GM10266 (cell line): Measurements from ENCODE around the gene RTTN.

Source experiments
- DNase-seq: peaks from one replicate; pipeline ENCODE4 v3.0.0; 2012; ENCODE audit errors: extremely low spot score
- CTCF ChIP-seq: IDR thresholded peaks from 2 replicates; pipeline ENCODE4 v1.5.1; 2012; ENCODE audit warnings: mild to moderate bottlenecking, low read depth; ENCODE audit not compliant: control insufficient read depth, insufficient read depth; ENCODE audit errors: missing control alignments

The RTTN gene

DNA sequence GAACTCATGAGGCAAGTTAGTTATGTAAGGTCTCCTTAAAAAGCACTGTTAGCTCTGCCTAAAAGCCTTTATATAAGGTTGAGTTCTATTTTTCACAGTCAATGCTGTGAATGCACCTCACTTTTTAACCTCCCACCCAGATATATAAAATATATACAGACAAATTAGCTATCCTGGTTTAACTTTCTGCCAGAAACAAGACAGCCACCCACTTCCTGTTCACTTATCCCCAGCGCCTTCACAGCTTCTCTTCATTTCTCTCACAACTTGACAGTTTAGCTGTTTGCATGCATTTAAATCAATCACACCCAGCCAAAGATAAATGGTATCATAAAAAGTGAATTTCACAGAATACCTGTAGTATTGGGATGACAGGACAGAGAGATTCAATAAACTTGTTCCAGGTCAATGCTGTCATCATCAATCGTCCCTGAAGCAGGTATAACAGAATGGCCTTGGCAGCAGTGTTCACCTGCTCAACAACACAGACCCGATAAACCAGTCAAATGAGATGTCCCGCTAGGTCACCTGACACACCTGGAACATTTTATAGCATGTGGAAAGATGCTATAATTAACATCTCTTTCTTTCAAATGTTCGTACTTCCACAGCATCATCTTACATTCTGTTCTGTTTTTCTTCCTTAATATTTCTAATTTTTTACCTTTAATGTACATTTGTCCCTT is 55.7 kb downstream of the RTTN start:
- DNase-seq = no peak
- TF ChIP-seq CTCF = no peak

DNA sequence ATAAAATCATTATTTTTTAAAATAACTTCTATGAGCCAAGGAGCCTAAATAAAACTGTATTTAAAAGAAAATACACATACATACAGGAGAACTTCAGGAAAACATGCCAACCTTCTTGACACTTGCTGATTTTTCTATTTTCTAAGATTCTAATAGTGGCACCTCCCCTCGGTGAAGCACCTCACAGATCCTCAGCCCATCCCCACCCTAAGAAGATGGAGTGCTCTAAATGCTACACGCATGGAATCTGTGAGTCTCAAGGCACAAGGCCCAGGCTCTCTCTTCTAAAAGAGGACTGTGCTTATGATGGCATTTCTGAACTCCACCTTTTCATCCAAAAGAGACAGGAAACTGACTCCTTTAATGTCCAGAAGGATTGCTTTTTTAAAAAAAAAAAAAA is 56.3 kb downstream of the RTTN start:
- DNase-seq = no peak
- TF ChIP-seq CTCF = no peak

DNA sequence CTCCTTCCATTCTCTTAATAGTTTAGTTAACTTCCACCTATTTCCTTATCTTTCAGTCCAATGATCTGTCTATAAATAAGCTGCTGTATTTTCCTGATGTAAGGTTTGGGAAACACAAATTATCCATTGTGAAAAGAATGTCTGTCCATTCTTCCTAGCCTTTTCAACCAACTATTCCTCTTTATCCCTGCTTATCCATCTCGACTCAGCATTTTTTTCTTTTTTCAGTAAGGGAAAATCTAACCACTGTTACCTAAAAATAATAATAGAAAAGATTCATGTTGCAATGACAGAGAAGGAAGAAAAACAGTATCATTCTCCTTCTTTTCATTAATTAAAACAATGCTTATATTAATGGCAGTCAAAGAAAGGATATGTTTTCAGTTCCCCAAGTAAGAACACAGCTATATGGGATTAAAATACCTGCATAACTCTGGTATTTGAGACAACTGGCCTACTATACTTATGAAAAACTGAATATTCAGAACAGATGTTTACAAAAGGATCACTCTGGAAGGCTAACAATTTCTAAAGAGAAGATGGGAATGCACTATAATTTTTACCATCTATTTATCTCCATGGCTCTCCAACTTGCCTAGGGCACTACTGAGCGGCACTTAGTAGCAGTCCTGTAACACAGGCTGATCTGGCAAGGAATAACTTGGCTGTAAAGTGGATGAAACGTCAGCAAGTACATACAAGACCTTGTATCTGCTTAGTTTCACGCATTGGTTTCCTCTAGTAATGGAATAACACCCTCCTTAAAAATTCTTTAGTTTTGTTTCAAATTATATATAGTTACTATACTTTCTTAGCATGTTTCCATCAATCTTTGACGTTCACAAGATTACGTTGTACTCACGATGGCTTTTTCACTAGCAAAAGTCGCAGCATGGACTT is 57.2 kb downstream of the RTTN start:
- no peak for TF ChIP-seq CTCF
- DNase-seq = no peak

DNA sequence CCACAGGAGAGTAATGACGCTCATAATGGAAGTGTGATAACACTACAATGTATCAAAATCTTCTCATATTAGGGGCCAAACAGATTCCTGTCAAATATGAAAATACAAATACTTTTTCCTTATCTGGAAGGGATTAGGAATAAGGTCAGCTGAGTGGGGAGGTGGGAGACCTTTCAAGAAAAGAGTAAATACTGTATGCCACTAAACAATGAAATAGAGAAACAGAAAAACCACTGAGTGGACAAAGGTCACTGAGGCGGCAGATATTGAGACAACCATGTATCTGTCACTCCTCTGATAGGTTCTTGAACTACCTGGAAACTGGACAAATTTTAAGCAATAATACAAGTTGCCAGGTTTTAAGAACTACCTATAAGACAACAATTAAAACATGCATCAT is 59.3 kb downstream of the RTTN start:
- no peak for TF ChIP-seq CTCF
- DNase-seq = no peak

GRCh38 chr18:70142001-70142400 is 63.5 kb downstream of the RTTN start:
- no peak for TF ChIP-seq CTCF
- DNase-seq = no peak

DNA sequence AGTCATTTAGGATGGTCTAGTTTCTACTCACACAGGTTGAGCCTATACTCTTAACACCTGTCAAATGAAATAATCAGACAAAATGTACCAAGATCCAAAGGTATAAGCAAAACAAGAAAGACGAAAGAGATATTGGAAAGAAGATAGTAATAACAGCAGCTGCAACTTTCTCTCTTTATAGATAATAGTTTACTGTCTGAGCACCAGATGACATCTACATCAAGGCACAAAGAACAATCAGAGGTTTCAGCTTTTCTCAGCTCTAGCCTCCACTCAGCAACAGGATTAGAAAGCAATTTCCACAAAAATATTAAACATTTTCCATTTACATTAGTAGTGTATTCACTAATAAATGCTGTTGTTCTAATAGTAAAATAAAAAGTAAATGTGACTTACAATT is 66.3 kb downstream of the RTTN start:
- DNase-seq = no peak
- TF ChIP-seq CTCF = no peak

DNA sequence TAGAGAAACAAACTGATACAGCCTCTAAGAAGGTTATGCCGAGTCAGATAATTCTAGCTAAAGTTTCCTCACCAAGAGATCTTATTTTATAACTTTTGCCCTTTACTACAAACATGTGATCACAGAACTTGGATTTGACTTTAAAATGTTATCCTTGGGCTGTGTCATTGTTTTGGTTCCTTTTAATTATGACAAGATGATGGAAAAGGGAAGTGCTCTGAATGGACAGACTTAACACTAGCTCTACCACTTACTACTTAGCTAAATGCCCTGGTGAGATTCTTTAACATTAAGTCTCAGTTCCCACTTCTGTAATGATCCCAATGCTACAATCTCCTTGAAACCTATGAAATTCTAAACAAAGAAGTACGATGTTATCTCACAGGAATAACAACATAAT is 69.9 kb downstream of the RTTN start:
- DNase-seq = no peak
- TF ChIP-seq CTCF = no peak
